Thymus (tissue), 11 donors: Measurements from ENCODE around the gene KIF1A. TPM values are rescaled to one million over a fixed set of nuclear protein-coding genes. Genes with fewer than 3 reads are reported as not detected.

Experiments
- DNase-seq, 9 donors: peaks; one replicate each; pipeline ENCODE4 v3.0.0-alpha.2; 2013; ENCODE audit warnings: low spot score in 9 of 9, low read depth in 6 of 9, missing footprints in 1 of 9
- H3K27ac ChIP-seq, 2 donors: one replicate each; pipeline ENCODE4 v1.5.1; 2013; ENCODE audit warnings: control low read depth in 1 of 2, low read depth in 1 of 2, low read length in 1 of 2, mild to moderate bottlenecking in 1 of 2, moderate library complexity in 1 of 2
- H3K27me3 ChIP-seq, 2 donors: one replicate each; pipeline ENCODE4 v1.5.1; 2013; ENCODE audit warnings: low read length in 1 of 2; ENCODE audit not compliant: control insufficient read depth in 2 of 2, insufficient read depth in 1 of 2
- H3K36me3 ChIP-seq, 2 donors: one replicate each; pipeline ENCODE4 v1.5.1; 2013; ENCODE audit warnings: low read length in 1 of 2, mild to moderate bottlenecking in 1 of 2, moderate library complexity in 1 of 2; ENCODE audit not compliant: control insufficient read depth in 2 of 2, insufficient read depth in 2 of 2
- H3K4me1 ChIP-seq, 2 donors: one replicate each; pipeline ENCODE4 v1.5.1; 2013; ENCODE audit warnings: low read length in 2 of 2; ENCODE audit not compliant: control insufficient read depth in 2 of 2, insufficient read depth in 2 of 2
- H3K4me3 ChIP-seq, 2 donors: one replicate each; pipeline ENCODE4 v1.5.1; 2013; ENCODE audit warnings: low read length in 2 of 2, control low read depth in 1 of 2, mild to moderate bottlenecking in 1 of 2
- H3K9me3 ChIP-seq, 2 donors: one replicate each; pipeline ENCODE4 v1.5.1; 2013; ENCODE audit warnings: low read length in 1 of 2, mild to moderate bottlenecking in 1 of 2; ENCODE audit not compliant: control insufficient read depth in 2 of 2, insufficient read depth in 1 of 2
- WGBS: extraction: QIAGEN DNeasy Blood & Tissue Kit; methylation state at CpG from one replicate; pipeline ENCODE4 v1.1.7; 2013; 5-methylcytosine and 5-hydroxymethylcytosine counted together
- polyA plus RNA-seq: library from polyadenylated mRNA; stranded (reverse); fragments of 200-250 nt; gene quantifications from one replicate; pipeline ENCODE4 v1.2.3, GENCODE V29; 2013
- total RNA-seq: library from RNA; stranded (reverse); fragments of 120-200 nt; gene quantifications from one replicate; pipeline ENCODE4 v1.2.4, GENCODE V29; 2013
- donor health status: healthy.

Gene KIF1A
- total and polyA plus RNA-seq, 2 donors, result 0.42 to 0.78 TPM

DNA sequence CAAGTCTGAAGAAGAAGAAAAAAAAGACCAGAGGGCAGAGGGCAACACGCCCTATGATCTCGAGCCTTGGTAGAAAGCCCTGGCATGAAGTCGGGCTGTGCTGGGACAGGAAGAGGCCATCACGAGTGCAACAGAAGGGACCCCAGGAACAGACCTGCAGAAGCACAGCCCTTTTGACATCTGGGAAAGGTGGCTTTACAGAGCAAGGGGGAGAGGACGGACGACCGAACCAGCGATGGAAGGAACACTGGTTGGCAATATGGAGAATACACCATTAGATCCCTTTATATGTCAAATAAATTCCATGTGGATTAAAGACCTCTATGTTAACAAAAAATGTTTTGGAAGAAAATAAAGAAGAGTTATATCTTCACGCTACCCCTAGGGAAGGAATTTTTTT, 10.7 kb downstream of the KIF1A start:
- DNase-seq, result no peak
- 90% methylated on average over 9 of the region's 9 CpGs for WGBS

GRCh38 chr2:240806459-240806858, 13.6 kb downstream of the KIF1A start:
- Histone ChIP-seq H3K36me3 (no peaks in the 10 kb centered on the region), H3K4me3 (no peak overlapping the region), H3K4me1 (no peaks in the 10 kb centered on the region), H3K27me3 (peaks cover 0 to 4% of the 10 kb centered on the region in 2 donors), H3K9me3 (no peaks in the 10 kb centered on the region), H3K27ac (no peak overlapping the region)
- 89% methylated on average over 2 of the region's 2 CpGs for WGBS
- no peak for DNase-seq

More for the DNA sequence above, 10.7 kb downstream of the KIF1A start:
- Histone ChIP-seq H3K4me3 (no peak overlapping the region), H3K27ac (no peak overlapping the region), H3K36me3 (no peaks in the 10 kb centered on the region), H3K27me3 (no peaks in the 10 kb centered on the region), H3K4me1 (no peaks in the 10 kb centered on the region), H3K9me3 (peaks cover 4 to 20% of the 10 kb centered on the region in 2 donors)

DNA sequence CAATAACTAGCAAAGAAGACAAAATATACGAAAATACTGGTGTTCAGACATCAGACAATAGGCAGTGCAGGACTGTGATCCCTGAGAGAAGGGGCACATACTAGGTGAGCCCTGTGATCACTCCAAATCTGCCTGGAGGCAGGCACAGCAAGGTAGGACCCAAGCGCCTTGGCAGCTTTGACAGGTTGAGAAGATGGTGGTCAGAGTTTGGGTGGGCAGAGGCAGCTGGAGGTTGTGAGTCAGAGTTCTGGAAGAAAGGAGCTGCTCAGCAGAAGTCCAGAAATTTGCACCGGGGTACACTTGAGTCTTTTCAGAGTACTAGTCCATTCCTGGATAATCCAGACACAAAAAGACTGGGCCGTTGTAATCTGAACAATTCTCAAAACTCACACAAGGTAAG, 14.0 kb downstream of the KIF1A start:
- DNase-seq, result no peak
- H3K27ac ChIP-seq, result no peak overlapping the region
- no peaks in the 10 kb centered on the region for H3K9me3 ChIP-seq
- H3K4me1 ChIP-seq, result no peaks in the 10 kb centered on the region
- WGBS, result 95% methylated on average over 4 of the region's 4 CpGs
- H3K27me3 ChIP-seq, result peaks cover 0 to 4% of the 10 kb centered on the region in 2 donors
- no peak overlapping the region for H3K4me3 ChIP-seq
- no peaks in the 10 kb centered on the region for H3K36me3 ChIP-seq

- no peaks in the 10 kb centered on the region for H3K36me3 ChIP-seq
- H3K4me3 ChIP-seq, result no peak overlapping the region
- no peak for DNase-seq
- WGBS, result 91% methylated on average over 8 of the region's 8 CpGs
- no peaks in the 10 kb centered on the region for H3K4me1 ChIP-seq
- peaks cover 0 to 3% of the 10 kb centered on the region in 2 donors for H3K9me3 ChIP-seq
- H3K27ac ChIP-seq, result no peak overlapping the region
- H3K27me3 ChIP-seq, result peaks cover 0 to 8% of the 10 kb centered on the region in 2 donors
These were observed 16.8 kb downstream of the KIF1A start for GRCh38 chr2:240803191-240803590.

DNA sequence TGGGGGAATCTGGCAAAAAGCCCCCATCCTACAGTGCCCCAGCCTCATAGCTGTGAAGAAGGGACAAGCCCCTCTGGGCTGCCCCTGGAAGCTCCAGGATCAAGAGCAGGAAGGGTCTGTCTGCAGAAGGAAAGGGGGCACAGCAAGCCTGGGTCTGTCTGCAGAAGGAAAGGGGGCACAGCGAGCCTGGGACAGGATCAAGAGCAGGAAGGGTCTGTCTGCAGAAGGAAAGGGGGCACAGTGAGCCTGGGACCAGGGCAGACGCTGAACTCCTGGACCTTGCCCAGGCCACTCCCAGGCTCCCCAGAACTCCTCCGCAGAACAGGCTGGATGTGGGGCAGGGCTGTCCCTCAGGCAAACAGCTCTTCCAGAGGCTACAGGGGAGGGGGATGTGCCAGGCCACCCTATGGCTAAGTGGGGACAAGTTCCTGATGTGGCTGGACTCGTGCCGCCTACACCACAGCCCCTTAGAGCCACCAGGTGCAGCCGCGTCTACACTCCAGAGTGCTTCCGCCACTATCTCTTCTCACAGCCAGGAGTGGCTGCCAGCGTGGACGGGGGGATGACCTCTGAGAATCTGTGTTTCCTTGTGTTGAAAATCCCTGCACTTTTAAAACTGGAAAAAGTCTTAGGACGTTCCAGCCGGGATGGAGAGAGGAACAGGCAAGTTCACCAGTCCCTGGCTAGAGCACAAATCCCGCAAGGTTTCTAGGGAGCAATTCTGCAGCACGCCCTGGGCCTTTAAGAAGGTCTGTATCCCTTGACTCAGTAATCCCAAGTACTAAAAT, 20.8 kb downstream of the KIF1A start:
- WGBS, result 84% methylated on average over 14 of the region's 14 CpGs
- H3K27ac ChIP-seq, result no peak overlapping the region
- H3K4me1 ChIP-seq, result no peaks in the 10 kb centered on the region
- H3K36me3 ChIP-seq, result no peaks in the 10 kb centered on the region
- peaks cover 0 to 10% of the 10 kb centered on the region in 2 donors for H3K27me3 ChIP-seq
- H3K4me3 ChIP-seq, result no peak overlapping the region
- no peak for DNase-seq
- H3K9me3 ChIP-seq, result peaks cover 0 to 3% of the 10 kb centered on the region in 2 donors

DNA sequence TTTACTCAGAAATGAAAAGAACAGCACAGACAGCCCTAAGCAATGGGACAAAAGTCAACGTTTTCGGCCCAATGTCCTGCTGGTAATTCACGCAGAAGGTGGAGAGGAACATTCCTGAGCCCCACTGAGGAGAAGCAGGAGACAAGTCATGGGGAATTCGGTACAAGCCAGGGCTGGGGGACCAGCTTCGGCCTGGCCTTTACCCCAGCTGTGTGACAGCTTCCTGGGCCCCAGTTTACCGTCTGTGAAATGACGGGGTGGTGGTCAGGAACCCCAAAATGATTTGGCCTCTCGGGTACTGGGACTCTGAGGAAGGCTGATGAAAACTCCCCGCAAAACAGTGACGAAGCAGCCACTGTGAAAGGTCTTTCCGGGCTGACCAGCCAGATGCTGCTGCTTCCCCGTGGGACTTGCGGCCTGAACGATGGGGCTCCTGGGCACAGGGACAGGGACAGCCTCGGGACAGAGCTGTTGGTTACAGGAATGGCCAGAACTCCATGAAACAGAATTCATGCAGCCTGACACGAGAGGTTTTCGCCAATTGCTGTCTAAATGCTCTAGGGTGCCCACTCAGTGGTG, 21.6 kb downstream of the KIF1A start:
- Histone ChIP-seq H3K9me3 (peaks cover 0 to 3% of the 10 kb centered on the region in 2 donors), H3K4me3 (no peak overlapping the region), H3K4me1 (no peaks in the 10 kb centered on the region), H3K27ac (no peak overlapping the region), H3K36me3 (no peaks in the 10 kb centered on the region), H3K27me3 (peaks cover 0 to 10% of the 10 kb centered on the region in 2 donors)
- 89% methylated on average over 17 of the region's 17 CpGs for WGBS
- no peak for DNase-seq

DNA sequence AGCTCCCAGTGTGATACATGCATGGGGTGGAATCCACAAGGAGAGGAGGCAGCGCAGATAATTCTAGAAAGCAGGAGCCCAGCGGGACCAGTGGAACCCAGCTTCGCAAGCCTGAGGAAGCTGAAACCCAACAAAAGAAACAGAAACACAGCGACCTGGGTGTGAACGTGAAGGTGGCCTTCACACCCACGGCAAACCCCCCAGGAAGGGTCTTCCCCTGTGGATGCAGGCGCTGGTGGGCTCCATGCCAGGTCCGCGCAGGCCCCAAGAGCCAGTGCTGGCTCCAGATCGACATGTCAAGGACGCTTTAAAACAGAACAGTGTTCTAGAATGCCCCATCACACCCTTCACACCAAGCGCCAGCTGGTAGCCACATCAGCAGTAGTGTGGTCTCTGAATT, 22.1 kb downstream of the KIF1A start:
- 93% methylated on average over 12 of the region's 12 CpGs for WGBS
- Histone ChIP-seq H3K9me3 (peaks cover 0 to 3% of the 10 kb centered on the region in 2 donors), H3K27me3 (peaks cover 0 to 6% of the 10 kb centered on the region in 2 donors), H3K36me3 (no peaks in the 10 kb centered on the region), H3K4me1 (no peaks in the 10 kb centered on the region), H3K27ac (no peak overlapping the region), H3K4me3 (no peak overlapping the region)
- DNase-seq, result no peak

GRCh38 chr2:240797500-240797895, 22.5 kb downstream of the KIF1A start:
- Histone ChIP-seq H3K27ac (no peak overlapping the region), H3K4me3 (no peak overlapping the region), H3K36me3 (no peaks in the 10 kb centered on the region), H3K9me3 (peaks cover 0 to 3% of the 10 kb centered on the region in 2 donors), H3K4me1 (no peaks in the 10 kb centered on the region), H3K27me3 (peaks cover 0 to 6% of the 10 kb centered on the region in 2 donors)
- 95% methylated on average over 14 of the region's 14 CpGs for WGBS
- DNase-seq, result no peak
